HG02798 (cell line): ENCODE measurements around the gene NAV2.
"Not testable (repeated sequence)": the region's sequence is repeated elsewhere in the genome, so short reads cannot be mapped to it uniquely, and the experiment has no call there.

Experiments used
- ATAC-seq: cut with Tn5 transposase; IDR thresholded peaks from one replicate; pipeline ENCODE4 v1.9.1; 2021; ENCODE audit warnings: mild to moderate bottlenecking; ENCODE audit not compliant: unreplicated experiment, poor library complexity

NAV2 gene

DNA sequence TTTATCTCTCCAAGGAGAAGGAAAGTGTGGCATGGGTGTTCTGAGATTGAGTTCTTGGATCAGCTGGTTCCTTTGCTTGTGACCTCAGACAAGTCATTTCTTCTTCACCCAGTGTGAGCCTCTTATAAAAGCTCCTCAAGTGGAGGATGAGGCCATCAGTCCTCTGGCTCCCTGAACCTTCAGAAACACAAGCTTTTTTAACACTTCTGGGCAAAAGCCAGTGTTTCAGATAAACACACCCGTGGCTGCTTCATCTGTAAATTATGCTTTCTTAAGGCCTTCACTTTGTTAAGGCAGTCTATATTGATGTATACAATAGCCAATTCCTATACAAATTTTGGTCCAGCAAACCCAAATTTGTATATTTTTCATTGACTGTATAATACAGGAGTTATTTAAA lies 267.8 kb downstream of the NAV2 start:
- no peak for ATAC-seq

DNA sequence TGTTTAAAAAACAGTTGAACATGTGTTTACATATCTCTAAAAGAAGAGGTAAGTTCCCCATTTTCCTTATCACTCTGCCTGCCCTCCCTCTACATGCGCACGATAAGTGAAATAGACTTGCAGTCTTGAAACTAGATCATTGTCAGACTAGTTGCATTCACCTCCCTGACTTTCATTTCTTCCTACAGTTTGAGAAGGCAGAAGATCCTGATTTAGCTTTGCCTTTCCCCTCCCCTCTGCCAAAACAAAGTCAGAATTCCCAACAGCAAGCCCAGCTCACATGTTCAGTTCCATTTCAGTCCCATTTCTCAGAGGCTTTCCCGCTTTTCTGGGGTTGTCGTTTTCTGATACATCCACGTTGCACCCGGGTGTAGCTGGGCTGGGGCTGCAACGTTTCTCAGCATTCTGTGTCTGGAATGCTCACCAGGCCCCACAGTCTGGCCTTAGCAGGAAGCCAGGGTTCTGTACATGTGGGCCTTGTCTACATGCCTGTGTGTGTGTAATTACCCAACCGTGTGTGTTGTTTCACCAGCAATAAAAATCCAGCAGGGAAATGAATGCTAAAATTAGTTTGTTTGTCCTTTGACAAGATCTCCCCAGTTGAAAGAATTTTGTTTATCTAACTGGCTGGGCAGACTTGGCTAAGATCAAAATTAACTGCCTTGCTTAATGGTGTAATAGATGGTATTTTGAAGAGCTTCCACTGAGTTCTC lies 268.5 kb downstream of the NAV2 start:
- ATAC-seq: no peak

DNA sequence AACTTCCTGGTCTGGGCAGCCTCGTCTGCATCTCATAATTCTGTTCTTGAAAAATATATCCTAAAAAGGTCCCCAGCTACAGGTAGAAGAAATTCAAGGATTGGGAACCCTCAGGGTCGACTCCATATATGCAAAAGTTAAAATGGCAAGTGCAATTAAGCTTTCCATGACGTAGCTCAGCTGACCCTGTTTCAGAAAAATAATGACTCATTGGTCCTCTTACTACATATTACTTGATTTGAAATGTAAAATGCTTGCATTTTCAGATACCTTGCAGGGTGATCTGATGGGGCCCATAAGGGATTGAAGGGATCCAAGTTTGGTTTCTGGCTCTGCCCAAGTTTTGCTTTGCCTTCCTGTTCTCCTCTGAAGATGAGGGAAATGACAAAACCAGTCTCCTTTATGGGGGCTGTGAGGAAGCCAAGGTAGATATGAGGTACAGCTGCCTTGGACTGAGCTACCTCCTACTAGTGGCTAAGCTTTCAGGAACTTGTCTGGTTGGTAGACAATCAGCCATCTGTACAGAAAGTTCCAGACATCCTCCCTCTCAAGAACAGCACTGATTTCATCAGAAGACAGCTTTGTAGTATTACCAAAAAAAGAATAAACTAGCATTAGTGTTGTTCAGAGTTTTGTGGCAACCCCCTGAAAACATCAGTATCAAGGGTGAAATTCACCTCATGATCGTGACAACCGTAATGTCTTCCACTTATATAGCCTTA lies 270.3 kb downstream of the NAV2 start:
- ATAC-seq: no peak

DNA sequence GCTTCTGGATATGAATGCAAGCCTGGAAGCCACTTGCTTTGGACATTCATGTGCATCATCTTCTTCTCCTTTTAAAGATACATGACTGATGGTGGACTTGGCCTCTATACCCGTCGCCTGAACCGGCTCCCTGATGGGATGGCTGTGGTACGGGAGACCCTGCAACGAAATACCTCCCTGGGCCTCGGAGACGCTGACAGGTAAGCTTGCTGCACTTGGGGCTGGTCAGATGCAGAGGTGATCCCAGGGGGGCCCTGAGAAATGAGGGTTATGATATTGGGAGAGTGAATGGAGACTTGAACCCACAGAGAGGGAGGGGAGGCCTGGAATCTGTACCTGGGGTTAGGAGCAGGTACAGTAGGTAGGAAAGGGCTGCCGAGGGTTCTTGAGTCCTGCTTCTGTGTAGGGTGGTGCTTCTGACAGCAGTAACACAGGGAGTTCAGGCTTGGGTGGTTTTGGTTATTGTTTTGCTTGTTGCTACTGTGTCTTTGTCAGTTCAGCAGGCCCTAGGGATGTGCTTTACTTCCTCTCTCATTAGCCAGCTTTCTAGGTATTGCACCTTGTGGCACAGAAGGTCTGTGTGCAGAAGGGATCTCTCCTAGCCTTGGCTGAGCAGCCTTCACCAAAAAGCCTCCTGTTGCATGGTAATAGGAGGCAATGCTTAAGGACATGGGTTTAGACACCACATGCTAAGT lies 271.6 kb downstream of the NAV2 start:
- ATAC-seq: no peak

DNA sequence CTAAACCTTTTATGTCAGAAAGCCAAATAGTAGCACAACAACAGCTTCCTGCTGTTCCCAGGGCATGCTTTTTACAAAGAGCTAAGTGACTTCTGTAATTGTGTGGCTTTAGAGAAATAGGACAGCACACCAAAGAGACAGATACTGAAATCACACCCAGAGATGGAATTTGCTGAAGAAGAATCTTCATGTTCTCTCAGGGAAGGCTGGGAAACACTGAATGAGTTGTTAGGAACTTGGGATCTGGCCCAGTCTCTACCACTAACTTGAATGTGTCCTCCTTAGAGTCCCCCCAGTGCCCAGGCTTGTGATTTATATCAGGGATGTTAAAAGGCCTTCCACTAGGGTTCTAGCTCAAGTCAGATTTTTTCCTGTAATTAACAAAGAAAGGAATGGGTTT lies 272.5 kb downstream of the NAV2 start:
- ATAC-seq: no peak

DNA sequence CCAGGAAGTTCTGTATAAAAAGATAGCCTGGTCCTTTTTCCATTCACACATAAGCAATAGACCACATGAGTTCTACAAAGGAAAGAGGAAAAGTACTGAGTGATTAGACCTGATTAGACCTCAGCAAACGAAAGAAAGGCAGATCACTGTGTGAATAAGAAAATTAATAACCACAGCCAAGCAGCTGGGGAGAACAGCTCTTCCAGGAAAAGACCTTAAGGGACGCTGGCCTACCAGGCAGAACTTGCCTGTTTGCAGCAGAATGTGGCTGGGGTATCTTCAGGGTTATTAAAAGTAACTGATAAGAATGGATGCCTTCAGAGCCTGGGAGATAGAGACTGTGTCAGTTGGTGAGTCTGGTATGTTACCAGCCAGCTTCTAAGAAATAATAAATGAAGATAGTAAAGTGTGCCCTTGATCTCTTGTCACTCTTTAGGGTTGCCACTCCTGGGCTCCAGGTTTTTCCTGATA lies 274.7 kb downstream of the NAV2 start:
- ATAC-seq: no peak

DNA sequence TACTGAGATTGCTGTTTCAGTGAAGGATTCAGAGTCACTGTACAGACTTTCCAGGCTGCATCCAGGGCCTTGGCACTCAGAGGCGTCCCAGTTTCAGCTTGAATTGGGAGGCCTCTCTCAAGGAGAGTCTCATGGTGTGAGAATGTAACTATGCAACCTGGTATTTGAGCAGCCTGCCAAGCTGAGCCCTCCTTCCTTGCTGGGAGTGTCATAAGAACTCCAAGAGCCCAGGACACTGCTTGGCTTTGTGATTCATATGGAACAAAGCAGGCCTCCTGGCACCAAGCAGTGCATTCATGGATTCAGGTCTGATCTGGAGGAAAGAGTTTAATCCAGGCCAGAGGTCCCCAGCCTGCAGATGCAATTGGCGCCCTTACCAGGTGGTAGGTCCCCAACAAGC lies 276.0 kb downstream of the NAV2 start:
- no peak for ATAC-seq

DNA sequence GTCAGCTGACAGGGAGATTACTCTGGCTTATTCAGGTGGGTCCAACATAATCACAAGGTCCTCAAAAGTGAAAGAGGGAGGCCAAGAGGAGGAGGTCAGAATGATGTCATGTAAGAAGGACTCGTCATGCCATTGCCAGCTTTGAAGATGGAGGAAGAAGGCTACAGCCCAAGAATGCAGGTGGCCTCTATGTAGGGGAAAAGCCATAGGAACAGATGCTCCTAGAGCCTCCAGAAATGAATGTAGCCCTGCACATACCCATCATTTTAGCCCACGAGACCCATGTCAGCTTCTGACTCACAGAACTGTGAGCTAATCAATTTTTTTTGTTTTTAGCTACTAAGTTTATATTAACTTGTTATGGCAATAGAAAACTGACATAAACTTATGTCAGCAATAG lies 276.6 kb downstream of the NAV2 start:
- no peak for ATAC-seq

DNA sequence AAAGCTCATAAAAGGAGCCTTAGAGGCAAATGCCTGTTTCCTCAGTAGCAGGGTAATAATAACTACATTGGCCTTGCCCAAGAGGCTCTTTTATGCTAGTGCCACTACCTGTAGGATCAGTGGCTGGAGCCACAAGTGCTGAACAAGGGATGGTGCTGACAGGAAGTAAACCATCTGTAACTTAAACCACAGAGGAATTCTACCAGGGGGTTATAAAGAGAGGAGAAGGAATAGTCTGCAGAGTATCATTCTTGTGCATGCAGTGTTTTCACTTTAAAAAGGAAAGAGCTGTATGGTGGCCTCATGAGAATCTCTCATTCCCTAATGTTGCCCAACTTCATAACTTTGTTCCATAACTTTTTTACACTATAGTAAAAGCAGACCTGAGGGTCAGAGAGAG lies 279.5 kb downstream of the NAV2 start:
- no peak for ATAC-seq

DNA sequence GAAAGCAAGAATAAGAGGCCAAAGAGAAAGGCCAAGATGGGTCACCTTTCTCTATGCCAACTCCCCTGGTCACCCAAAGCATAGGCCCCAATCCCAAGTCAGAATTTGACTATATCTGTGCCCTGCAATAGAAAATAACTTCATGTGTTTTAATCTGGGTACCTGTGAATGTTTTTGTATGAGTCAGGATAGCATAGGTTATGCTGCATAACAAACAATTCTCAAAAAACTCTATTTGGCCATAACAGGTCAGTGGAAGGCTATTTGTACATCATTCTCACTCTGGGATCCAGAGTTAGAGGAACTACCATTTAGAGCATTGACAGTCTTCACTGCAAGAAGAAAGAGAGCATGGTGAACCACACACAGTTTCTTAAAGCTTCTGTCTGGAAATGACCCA lies 280.4 kb downstream of the NAV2 start:
- no peak for ATAC-seq

DNA sequence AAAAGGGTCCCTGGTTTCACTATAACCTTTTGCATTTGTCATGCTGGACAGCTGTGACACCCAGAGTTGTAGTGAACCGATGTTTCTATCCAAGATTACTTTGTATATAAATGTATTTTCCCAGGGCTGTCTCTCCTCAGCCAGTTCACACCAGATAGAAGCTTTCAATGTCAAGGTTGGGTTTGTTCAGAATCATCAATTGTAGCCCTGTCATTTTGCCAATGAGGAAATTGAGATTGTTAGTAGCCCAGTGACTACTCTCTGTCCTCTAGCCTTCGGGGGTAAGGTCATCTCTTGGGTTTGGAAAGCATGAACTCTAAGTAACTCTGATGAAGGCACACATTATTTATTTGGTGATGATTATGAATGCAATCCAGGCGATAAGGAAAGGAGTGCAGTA lies 282.0 kb downstream of the NAV2 start:
- no peak for ATAC-seq

DNA sequence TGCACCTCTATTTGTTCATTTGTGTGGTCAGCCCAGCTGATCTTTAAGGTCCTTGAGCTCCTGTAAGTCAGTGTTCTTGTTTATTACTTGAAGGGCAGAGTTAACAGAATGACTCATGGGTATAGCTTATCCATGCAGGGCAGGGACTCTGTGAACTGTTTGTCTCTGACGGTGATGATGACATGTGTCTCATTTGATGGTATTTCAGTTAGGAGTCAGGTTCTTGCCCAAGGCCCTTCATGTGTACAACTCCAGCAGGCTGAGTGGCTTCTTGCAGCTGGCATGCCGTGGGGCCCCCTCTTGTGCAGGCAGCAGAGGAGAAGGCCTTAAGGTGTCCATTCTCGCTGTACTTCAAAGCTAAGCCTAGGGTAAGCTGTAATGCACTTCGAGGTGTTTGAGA lies 282.5 kb downstream of the NAV2 start:
- ATAC-seq: no peak

DNA sequence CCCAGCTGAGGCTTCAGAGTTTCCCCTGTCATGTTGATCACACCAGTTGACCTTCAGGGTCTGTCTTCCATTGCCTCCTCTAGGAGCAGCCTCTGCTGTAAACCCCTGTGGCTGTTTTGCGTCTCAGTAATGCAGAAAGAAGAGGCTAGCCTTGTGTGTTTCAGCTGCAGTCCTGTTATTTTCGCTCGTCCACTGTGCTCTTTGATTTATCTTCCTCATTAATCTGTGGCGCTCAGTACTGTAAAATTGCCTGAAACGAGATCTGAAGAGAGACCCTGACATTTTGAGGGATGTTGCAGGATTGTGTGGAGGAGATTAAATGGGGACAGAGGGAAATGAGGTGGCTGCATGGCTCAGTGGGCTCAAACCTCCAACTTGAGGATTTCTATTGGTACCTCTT lies 283.9 kb downstream of the NAV2 start:
- ATAC-seq: no peak

DNA sequence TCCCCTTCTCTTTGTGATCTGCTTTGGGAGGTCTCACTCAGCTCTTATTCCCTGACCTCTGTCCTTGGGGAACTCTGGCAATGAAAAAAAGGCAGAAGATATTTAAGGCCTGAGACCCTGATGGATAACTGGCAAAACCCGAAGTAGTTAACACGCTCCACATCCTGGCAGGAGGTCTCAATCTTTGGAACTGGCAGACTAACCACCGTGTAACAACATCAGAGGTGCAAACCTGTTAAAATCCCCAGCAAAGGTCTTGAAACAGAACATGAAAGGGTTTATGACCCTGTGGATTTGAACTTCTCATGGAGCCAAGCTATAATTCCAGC lies 287.3 kb downstream of the NAV2 start:
- no peak for ATAC-seq

DNA sequence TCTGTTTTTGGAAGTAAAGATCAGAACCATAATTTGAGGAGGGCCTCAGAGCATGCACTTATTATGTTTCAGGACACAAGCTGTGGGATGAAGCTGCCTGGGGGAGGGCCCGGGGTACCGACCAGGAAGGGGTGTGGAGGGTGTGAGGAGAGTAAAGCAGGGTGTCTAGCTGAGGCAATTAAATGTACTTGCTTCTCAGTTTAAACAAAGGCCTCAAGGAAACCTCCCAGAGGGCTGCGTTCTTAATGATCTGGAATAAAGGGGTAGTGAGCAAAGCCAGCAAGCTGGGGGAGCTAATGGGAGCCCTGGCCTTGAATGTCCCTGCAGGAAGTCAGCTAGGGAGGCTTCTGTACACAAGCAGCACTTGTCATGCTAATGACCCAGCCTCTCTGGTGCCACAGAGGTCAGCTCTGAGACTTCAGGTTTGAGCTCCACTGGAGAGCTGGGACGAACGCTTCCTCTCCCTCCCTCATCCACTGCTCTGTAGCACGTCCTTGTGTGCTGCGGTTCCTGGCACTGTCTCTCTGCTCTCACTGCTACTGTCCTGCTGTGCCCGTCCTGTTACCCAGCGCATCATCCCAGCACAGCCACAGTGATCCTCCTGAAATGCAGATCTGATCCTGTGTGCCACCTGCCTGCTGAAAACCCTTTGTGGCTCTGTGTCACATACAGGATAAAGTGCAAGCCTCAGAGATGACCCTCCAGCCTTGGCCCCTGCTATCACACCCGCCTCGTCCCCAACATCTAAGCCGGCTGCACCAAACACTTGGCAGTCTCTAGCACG lies 287.9 kb downstream of the NAV2 start:
- no peak for ATAC-seq

DNA sequence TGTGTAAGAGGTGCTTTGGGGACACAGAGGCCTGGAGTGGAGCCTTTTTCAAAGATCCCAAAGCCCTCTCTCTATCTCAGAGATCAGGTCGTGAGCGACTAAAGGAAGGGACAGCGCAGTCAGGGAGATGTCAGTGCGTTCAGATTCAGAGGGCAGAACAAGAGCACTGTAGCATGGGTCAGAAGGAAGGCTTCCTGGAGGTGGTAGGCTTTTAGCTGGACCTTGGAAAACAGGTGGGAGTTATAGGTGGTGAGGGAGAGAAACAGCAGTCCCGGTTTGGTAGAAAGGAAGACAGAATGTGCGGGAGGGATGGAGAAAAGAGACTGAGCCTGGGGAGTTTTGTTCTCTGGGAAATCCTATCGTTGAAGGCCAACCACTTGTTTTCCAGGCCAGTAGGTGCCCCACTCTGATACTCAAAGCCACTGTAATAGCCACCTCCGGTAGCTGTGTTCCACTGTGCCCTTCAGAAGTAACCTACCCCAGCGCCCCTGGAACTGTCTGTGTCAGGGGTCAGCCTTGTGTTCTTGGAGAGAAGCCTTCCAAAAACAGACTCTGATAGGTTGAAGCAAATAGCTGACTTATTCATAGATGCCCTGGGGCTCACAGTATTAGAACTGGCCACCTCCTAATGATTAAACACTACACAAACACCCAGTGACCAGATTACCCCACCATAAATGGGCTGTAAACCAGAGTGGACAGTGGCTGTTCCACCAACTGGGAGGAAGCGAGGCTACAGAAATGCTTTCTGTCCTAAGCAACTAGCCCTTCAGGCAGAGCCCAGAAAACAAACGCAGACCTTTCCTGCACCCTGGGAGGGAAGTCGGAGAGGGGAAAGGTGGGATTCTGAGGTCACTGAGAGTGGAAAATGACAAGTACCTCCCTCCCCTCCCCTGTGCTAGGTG lies 289.9 kb downstream of the NAV2 start:
- no peak for ATAC-seq

DNA sequence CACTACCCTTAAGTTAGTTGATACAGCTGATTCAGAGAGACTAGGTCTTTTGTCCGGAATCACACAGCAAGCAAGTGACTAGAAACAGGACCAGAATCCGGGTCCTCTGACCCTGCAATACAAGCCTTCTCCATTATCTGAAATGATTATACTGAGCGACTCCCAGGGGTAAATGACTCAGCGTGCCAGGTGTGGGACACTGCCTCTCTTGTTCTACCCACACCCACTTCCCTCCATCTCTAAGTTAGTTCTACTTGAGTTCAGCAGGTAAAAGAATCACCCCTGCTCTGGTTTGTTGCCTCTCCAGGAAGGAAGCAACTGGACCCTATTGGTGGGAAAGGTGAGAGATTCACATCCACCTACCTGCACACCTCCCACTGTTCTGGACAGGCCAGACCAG lies 290.7 kb downstream of the NAV2 start:
- ATAC-seq: no peak

DNA sequence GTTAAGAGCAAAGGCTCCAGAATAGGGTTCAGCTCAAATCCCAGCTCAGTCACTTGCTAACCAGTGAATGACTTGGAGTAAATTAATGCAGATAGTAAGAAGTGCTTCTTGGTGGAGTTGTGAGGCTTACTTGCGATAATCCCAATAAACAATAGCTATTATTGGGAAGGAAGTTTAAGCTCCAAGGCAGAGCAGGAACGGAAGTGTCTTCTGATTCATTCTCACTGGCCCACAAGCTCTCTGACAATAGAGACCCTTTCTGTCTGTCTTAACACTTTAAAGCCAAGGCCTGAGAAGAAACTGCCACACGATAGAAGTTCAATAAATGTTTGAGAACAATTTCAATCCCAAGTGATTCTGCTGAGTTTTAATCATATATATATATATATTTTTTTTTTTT lies 292.2 kb downstream of the NAV2 start:
- ATAC-seq: no peak

DNA sequence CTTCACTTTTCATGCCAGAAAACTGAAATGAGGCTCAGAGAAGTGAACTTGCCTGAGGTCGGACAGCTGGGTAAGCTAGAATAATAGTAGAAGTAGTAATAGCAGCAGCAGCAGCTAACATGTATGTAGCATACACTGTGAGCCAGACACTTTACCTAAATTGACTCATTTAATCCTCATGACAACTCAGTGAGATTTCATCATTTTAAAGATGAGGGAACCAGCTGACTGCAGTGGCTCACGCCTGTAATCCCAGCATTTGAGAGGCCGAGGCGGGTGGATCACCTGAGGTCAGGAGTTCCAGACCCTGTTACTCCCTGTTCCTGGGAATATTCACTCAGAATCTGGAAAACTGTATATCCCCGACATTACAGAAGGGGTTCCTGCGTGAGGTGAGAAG lies 293.1 kb downstream of the NAV2 start:
- no peak for ATAC-seq

DNA sequence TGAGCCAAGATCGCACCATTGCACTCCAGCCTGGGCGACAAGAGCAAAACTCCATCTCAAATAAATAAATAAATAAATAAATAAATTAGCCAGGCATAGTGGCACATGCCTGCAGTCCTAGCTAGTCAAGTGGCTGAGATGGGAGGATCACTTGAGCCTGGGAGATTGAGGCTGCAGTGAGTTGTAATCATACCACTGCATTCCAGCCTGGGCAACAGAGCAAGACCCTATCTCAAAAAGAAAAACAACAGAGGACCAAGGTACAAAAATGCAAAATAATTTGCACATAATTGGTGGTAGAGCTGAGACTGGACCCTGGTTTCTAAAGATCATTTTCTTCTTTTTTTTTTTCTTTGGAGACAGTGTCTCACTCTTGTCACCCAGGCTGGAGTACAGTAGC lies 294.0 kb downstream of the NAV2 start:
- ATAC-seq: not testable (repeated sequence)
